ENCODE data around the gene FABP7. TPM values are rescaled to one million over a fixed set of nuclear protein-coding genes. Genes with fewer than 3 reads are reported as not detected.

The FABP7 gene
- total RNA-seq, 1 experiment from 2014 or later: not detected

GRCh38 chr6:122772724-122773415, 6.6 kb upstream of the FABP7 start:
- DNase-seq (ENCODE audit: low read depth, low spot score): no peak
- H3K27ac ChIP-seq (ENCODE audit: low read depth, low read length): no peak overlapping the region
- RAD21 ChIA-PET (ENCODE audit: low non-redundant PET in 1 of 2, low total read pairs in 2 of 2, uncharacterized antibody in 2 of 2, unreplicated experiment in 2 of 2): no interaction called here

More at GRCh38 chr6:122772724-122773415, 6.6 kb upstream of the FABP7 start:
- no peaks in the 10 kb centered on the region for H4K20me1 ChIP-seq (ENCODE audit: insufficient read depth)
- H3K36me3 ChIP-seq (ENCODE audit: control insufficient read depth in 1 of 2, insufficient read depth in 2 of 2, low read length in 2 of 2): no peaks in the 10 kb centered on the region
- no peak for TF ChIP-seq EZH2 (IDR thresholded peaks at IDR 0.05)
- no peak for TF ChIP-seq POLR2AphosphoS5 (IDR thresholded peaks at IDR 0.05; ENCODE audit: low read depth, low read length)
- no peak for TF ChIP-seq JUND (IDR thresholded peaks at IDR 0.05)
- TF ChIP-seq TCF7L2 (IDR thresholded peaks at IDR 0.05; ENCODE audit: borderline replicate concordance, extremely low read depth, insufficient read depth, insufficient read length): no peak
- TF ChIP-seq, protein P1, sequence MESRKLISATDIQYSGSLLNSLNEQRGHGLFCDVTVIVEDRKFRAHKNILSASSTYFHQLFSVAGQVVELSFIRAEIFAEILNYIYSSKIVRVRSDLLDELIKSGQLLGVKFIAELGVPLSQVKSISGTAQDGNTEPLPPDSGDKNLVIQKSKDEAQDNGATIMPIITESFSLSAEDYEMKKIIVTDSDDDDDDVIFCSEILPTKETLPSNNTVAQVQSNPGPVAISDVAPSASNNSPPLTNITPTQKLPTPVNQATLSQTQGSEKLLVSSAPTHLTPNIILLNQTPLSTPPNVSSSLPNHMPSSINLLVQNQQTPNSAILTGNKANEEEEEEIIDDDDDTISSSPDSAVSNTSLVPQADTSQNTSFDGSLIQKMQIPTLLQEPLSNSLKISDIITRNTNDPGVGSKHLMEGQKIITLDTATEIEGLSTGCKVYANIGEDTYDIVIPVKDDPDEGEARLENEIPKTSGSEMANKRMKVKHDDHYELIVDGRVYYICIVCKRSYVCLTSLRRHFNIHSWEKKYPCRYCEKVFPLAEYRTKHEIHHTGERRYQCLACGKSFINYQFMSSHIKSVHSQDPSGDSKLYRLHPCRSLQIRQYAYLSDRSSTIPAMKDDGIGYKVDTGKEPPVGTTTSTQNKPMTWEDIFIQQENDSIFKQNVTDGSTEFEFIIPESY (IDR thresholded peaks at IDR 0.05; ENCODE audit: extremely low read depth, insufficient replicate concordance, low read length): no peak
- TF ChIP-seq ZNF274 (IDR thresholded peaks at IDR 0.05; ENCODE audit: low read depth, low read length): no peak
- no peak for TF ChIP-seq FOSL1 (IDR thresholded peaks at IDR 0.05; ENCODE audit: low read depth)
- TF ChIP-seq SRF (IDR thresholded peaks at IDR 0.05; ENCODE audit: low read depth): no peak
- TF ChIP-seq ZFX (IDR thresholded peaks at IDR 0.05): no peak
- no peak for TF ChIP-seq SP1 (IDR thresholded peaks at IDR 0.05; ENCODE audit: low read depth)
- no peak for TF ChIP-seq YY1 (IDR thresholded peaks at IDR 0.05; ENCODE audit: extremely low read depth, insufficient replicate concordance, low read depth, low read length)
- TF ChIP-seq EGR1 (IDR thresholded peaks at IDR 0.05; ENCODE audit: low read depth): no peak
- no peak for TF ChIP-seq EZH2phosphoT487 (IDR thresholded peaks at IDR 0.05; ENCODE audit: borderline replicate concordance)
- TF ChIP-seq, protein P2, sequence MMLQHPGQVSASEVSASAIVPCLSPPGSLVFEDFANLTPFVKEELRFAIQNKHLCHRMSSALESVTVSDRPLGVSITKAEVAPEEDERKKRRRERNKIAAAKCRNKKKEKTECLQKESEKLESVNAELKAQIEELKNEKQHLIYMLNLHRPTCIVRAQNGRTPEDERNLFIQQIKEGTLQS (IDR thresholded peaks at IDR 0.05): no peak
- no peak for TF ChIP-seq ELF1 (IDR thresholded peaks at IDR 0.05; ENCODE audit: borderline replicate concordance, low read depth)
- no peak for TF ChIP-seq SIN3A (IDR thresholded peaks at IDR 0.05; ENCODE audit: low read depth)
- no peak for TF ChIP-seq CBX3 (IDR thresholded peaks at IDR 0.05; ENCODE audit: low read depth)
- TF ChIP-seq, protein P3, sequence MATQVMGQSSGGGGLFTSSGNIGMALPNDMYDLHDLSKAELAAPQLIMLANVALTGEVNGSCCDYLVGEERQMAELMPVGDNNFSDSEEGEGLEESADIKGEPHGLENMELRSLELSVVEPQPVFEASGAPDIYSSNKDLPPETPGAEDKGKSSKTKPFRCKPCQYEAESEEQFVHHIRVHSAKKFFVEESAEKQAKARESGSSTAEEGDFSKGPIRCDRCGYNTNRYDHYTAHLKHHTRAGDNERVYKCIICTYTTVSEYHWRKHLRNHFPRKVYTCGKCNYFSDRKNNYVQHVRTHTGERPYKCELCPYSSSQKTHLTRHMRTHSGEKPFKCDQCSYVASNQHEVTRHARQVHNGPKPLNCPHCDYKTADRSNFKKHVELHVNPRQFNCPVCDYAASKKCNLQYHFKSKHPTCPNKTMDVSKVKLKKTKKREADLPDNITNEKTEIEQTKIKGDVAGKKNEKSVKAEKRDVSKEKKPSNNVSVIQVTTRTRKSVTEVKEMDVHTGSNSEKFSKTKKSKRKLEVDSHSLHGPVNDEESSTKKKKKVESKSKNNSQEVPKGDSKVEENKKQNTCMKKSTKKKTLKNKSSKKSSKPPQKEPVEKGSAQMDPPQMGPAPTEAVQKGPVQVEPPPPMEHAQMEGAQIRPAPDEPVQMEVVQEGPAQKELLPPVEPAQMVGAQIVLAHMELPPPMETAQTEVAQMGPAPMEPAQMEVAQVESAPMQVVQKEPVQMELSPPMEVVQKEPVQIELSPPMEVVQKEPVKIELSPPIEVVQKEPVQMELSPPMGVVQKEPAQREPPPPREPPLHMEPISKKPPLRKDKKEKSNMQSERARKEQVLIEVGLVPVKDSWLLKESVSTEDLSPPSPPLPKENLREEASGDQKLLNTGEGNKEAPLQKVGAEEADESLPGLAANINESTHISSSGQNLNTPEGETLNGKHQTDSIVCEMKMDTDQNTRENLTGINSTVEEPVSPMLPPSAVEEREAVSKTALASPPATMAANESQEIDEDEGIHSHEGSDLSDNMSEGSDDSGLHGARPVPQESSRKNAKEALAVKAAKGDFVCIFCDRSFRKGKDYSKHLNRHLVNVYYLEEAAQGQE (IDR thresholded peaks at IDR 0.05; ENCODE audit: low read depth): no peak
- TF ChIP-seq POLR2A (IDR thresholded peaks at IDR 0.05; ENCODE audit: borderline replicate concordance, extremely low read depth, insufficient read depth, insufficient read length): no peak
- TF ChIP-seq RAD21 (IDR thresholded peaks at IDR 0.05; ENCODE audit: low read depth): no peak
- BruUV-seq (replicated peaks): no TSS peak
- no peaks in the 10 kb centered on the region for H3K27me3 ChIP-seq (ENCODE audit: insufficient read depth, low read length)
- no peaks in the 10 kb centered on the region for H3K4me1 ChIP-seq (ENCODE audit: control insufficient read depth in 1 of 2, insufficient read depth in 2 of 2, low read length in 2 of 2)
- H3K9me3 ChIP-seq (ENCODE audit: control insufficient read depth in 1 of 2, insufficient read depth in 1 of 2, low read depth in 1 of 2, low read length in 2 of 2): no peaks in the 10 kb centered on the region
- H3K4me2 ChIP-seq (ENCODE audit: low read length): no peak overlapping the region
- no peak overlapping the region for H2AFZ ChIP-seq (ENCODE audit: low read depth, low read length, poor library complexity, severe bottlenecking)
- no peaks in the 10 kb centered on the region for H3K9me2 ChIP-seq (ENCODE audit: insufficient read depth)
- ChIA-PET CTCF (no interaction called here), POLR2A (no interaction called here)
- no peak overlapping the region for H3K4me3 ChIP-seq (replicated peaks in 1 of 2; ENCODE audit: low read depth in 1 of 2, low read length in 2 of 2)
- no peak overlapping the region for H3K9ac ChIP-seq (ENCODE audit: low read length)
- no peak for ATAC-seq
- H3K79me2 ChIP-seq (ENCODE audit: insufficient read depth, low read length): no peaks in the 10 kb centered on the region
- intact Hi-C loops (cut with micrococcal nuclease): no loop called here
